ENCODE measurements around the gene NPM1. TPM values are rescaled to one million over a fixed set of nuclear protein-coding genes. Genes with fewer than 3 reads are reported as not detected.

Gene NPM1
- total and polyA plus RNA-seq, 2 of the 13 experiments (the other 11 are each of a cell fraction or from before 2014, with no cell fraction given) = 2,047 to 3,353 TPM

GRCh38 chr5:171387970-171388815, 544 bp downstream of the NPM1 start (continued):
- no peak for TF ChIP-seq ZBTB40 (IDR thresholded peaks at IDR 0.05)
- TF ChIP-seq ZBTB40 (CRISPR knock-in tag; IDR thresholded peaks at IDR 0.05) = peak; percentile 90
- no peak; the same call in 1 of the 2 replicates for TF ChIP-seq ZNF879 (CRISPR knock-in tag; IDR thresholded peaks at IDR 0.05)
- 0 out of 2 replicates have a peak, but pooled peaks have one; percentile 33 for TF ChIP-seq PAWR (CRISPR knock-in tag; IDR thresholded peaks at IDR 0.05; ENCODE audit: borderline replicate concordance)
- TF ChIP-seq FOSL1 (CRISPR knock-in tag; IDR thresholded peaks at IDR 0.05; ENCODE audit: borderline replicate concordance) = 0 out of 2 replicates have a peak, but pooled peaks have one; percentile 13
- peak; percentile 88 for TF ChIP-seq SALL1 (CRISPR knock-in tag; IDR thresholded peaks at IDR 0.05)
- TF ChIP-seq ZNF431 (CRISPR knock-in tag; IDR thresholded peaks at IDR 0.05; ENCODE audit: borderline replicate concordance, low read depth) = peak; percentile 90
- no peak for TF ChIP-seq NFE2L2 (IDR thresholded peaks at IDR 0.05; ENCODE audit: low read length)
- peak; percentile 25; the same call in 1 of the 2 replicates for TF ChIP-seq MED13 (CRISPR knock-in tag; IDR thresholded peaks at IDR 0.05)
- peak; percentile 91 for TF ChIP-seq TFE3 (CRISPR knock-in tag; IDR thresholded peaks at IDR 0.05)
- no peak for TF ChIP-seq SRSF9 (IDR thresholded peaks at IDR 0.05; ENCODE audit: borderline replicate concordance, insufficient read depth, low read depth, low read length, poor library complexity, severe bottlenecking)
- TF ChIP-seq ZNF30 (CRISPR knock-in tag; IDR thresholded peaks at IDR 0.05) = peak; percentile 85; the same call in 1 of the 2 replicates
- no peak for TF ChIP-seq MAF1 (CRISPR knock-in tag; IDR thresholded peaks at IDR 0.05; ENCODE audit: borderline replicate concordance)
- 0 out of 2 replicates have a peak, but pooled peaks have one; percentile 48 for TF ChIP-seq REL (CRISPR knock-in tag; conservative IDR thresholded peaks at IDR 0.05)
- no peak for TF ChIP-seq HOMEZ (CRISPR knock-in tag; IDR thresholded peaks at IDR 0.05; ENCODE audit: low read depth)
- TF ChIP-seq PHF5A (CRISPR knock-in tag; IDR thresholded peaks at IDR 0.05; ENCODE audit: low read depth, unreplicated experiment) = no peak
- TF ChIP-seq JUND (CRISPR knock-in tag; IDR thresholded peaks at IDR 0.05) = peak; percentile 34

Data from HepG2 (cell line).